Measurements from ENCODE around the gene CUEDC1. TPM values are rescaled to one million over a fixed set of nuclear protein-coding genes. Genes with fewer than 3 reads are reported as not detected.

CUEDC1 gene
- total RNA-seq, 6 experiments from 2014 or later: 34.0 to 41.0 (median 34.9) TPM

DNA sequence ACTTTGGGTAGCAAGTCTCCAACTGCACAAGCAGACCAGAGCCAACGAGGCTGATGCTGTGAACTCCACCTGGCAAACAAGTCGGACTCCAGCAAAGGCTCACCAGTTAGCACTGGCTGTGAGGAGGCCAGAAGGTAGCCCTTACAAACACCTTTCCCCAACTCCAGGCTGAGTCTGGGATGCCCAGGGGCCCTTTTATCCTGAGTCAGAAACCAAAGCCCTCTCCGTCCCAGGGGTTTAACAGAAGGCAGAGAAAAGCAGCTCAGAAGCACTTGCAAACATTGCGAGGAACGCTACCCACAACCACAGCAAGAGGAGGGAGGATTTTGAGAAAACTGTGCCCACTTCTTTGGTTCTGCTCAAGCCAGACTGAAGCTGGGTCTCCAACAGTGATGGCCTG is 25.0 kb downstream of the CUEDC1 start:
- no peak for DNase-seq
- Mint-ChIP-seq H3K27ac (no peak overlapping the region), H3K4me3 (no peak overlapping the region), H3K36me3 (ENCODE audit: low read depth) (no peaks in the 10 kb centered on the region), H3K4me1 (ENCODE audit: low read depth) (peaks cover 49% of the 10 kb centered on the region), H3K27me3 (ENCODE audit: insufficient read depth) (peaks cover 2% of the 10 kb centered on the region), H3K9me3 (no peaks in the 10 kb centered on the region)
- TF ChIP-seq, protein P1, sequence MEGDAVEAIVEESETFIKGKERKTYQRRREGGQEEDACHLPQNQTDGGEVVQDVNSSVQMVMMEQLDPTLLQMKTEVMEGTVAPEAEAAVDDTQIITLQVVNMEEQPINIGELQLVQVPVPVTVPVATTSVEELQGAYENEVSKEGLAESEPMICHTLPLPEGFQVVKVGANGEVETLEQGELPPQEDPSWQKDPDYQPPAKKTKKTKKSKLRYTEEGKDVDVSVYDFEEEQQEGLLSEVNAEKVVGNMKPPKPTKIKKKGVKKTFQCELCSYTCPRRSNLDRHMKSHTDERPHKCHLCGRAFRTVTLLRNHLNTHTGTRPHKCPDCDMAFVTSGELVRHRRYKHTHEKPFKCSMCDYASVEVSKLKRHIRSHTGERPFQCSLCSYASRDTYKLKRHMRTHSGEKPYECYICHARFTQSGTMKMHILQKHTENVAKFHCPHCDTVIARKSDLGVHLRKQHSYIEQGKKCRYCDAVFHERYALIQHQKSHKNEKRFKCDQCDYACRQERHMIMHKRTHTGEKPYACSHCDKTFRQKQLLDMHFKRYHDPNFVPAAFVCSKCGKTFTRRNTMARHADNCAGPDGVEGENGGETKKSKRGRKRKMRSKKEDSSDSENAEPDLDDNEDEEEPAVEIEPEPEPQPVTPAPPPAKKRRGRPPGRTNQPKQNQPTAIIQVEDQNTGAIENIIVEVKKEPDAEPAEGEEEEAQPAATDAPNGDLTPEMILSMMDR (IDR thresholded peaks at IDR 0.05): no peak

DNA sequence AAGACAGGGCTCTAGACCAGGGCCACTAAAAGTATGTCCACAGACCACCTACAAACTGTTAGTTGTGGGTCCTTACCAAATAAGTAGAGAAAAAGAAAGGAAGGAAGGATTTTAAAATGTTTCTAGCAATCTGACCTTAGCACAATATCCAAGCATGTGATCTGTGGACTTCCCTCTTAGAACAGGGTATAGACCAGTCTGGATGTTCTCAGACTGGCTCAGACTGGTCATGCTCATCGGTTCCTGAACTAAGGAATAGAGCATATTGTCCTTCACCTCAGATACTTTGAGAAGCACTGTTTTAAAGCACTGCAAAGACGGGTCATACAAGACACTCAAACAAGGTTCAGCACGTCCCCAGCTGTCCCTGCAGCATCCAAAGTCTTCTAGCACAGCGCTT is 25.8 kb downstream of the CUEDC1 start:
- Mint-ChIP-seq H3K27ac (no peak overlapping the region), H3K4me3 (no peak overlapping the region), H3K36me3 (ENCODE audit: low read depth) (peaks cover 2% of the 10 kb centered on the region; the same call in 1 of the 2 replicates), H3K9me3 (no peaks in the 10 kb centered on the region), H3K27me3 (ENCODE audit: insufficient read depth) (peaks cover 2% of the 10 kb centered on the region), H3K4me1 (ENCODE audit: low read depth) (peaks cover 40% of the 10 kb centered on the region)
- TF ChIP-seq, protein P1 (IDR thresholded peaks at IDR 0.05): no peak
- DNase-seq: no peak

DNA sequence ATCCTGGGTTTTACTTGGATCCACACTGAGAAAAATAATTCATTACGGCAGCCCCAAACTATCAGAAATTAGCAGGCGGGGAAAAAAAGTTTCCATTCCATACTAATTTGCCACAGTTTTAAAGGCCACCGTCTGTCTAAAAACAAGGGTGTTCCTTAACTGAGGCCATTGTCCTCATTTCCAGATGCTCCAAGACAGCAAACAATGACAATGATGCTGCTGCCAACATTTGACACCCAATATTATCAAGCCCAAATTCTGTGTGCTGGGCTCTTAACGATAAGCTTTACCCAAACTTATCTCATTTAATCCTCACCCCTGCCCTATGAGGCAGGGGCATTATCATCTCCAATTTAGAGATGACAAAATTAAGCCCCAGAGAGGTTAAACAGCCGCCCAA is 26.3 kb downstream of the CUEDC1 start:
- Mint-ChIP-seq H3K4me3 (no peak overlapping the region), H3K27ac (no peak overlapping the region), H3K36me3 (ENCODE audit: low read depth) (peaks cover 4% of the 10 kb centered on the region; the same call in 1 of the 2 replicates), H3K4me1 (ENCODE audit: low read depth) (peaks cover 40% of the 10 kb centered on the region), H3K9me3 (no peaks in the 10 kb centered on the region), H3K27me3 (ENCODE audit: insufficient read depth) (peaks cover 2% of the 10 kb centered on the region)
- DNase-seq: no peak
- TF ChIP-seq, protein P1 (IDR thresholded peaks at IDR 0.05): no peak

DNA sequence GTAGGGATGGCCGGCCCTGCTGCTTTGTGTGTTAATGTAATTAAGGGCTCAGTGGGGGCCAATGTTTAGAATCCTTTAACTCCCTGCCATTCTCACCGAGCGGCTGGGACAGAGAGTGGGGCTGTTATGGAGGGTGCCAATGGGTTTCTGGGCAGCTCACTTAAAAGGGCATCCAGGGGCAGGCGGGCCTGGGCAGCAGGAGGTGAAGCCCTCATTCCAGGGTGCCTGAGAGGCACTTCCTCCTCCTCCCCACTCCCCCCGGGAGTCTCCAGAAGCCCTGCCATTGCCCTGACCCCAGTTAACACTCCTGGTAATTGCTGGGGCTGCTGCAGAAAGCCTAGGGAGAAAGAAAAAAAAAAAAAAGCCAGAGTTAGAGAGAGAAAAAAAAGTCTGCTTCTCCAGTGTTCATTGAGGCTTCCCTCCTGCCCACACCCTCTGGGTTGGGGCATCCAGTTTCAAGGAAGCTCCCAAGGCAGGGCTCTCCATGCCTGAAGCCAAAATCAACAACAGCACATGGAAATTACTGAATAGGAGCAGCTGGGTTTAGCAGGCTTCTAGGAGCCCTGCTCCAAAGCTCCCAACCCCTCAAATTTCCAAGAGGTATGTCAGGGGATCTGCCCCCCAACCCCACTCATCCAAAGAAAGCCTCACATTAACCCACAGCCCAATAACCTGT is 28.0 kb downstream of the CUEDC1 start:
- H3K27ac Mint-ChIP-seq: peak overlapping the region; percentile 62
- H3K4me1 Mint-ChIP-seq (ENCODE audit: low read depth): peaks cover 41% of the 10 kb centered on the region
- H3K4me3 Mint-ChIP-seq: 0 out of 2 replicates have a peak overlapping the region, but pooled peaks have one; percentile 17
- TF ChIP-seq, protein P1 (IDR thresholded peaks at IDR 0.05): no peak
- H3K9me3 Mint-ChIP-seq: no peaks in the 10 kb centered on the region
- H3K27me3 Mint-ChIP-seq (ENCODE audit: insufficient read depth): peaks cover 2% of the 10 kb centered on the region
- H3K36me3 Mint-ChIP-seq (ENCODE audit: low read depth): peaks cover 12% of the 10 kb centered on the region; the same call in 1 of the 2 replicates
- DNase-seq: peak; percentile 50

DNA sequence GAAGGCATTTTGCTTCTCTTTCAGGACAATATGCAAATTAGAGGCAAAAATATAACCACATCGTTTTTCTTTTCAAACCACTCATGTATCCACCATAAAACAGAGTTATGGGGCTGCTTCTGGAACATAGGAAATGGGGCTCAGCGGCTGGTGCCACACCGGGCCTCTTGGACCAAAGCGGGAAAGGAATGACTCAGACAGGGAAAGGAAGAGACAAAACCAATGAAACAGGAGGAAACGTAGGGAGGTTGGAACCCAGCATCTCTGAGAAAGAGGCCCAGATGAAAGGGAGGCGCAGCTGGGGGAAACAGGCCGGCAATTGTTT is 28.5 kb downstream of the CUEDC1 start:
- DNase-seq: no peak
- TF ChIP-seq, protein P1 (IDR thresholded peaks at IDR 0.05): no peak
- Mint-ChIP-seq H3K4me3 (peak overlapping the region; percentile 43; the same call in 1 of the 2 replicates), H3K27me3 (ENCODE audit: insufficient read depth) (no peaks in the 10 kb centered on the region; the same call in none of the 2 replicates), H3K4me1 (ENCODE audit: low read depth) (peaks cover 42% of the 10 kb centered on the region), H3K9me3 (no peaks in the 10 kb centered on the region), H3K36me3 (ENCODE audit: low read depth) (peaks cover 12% of the 10 kb centered on the region; the same call in 1 of the 2 replicates), H3K27ac (peak overlapping the region; percentile 62)
